Stimulated activated CD4-positive, alpha-beta T cell treated with anti-CD3 and anti-CD28 coated beads, TNF-alpha, amount 100 ng/mL, for 48 hours (primary cell): ENCODE results near the gene OR52B6.
"Not testable (repeated sequence)": the region's sequence is repeated elsewhere in the genome, so short reads cannot be mapped to it uniquely, and the experiment has no call there.

Experiments
- DNase-seq, 3 donors: peaks; one replicate each; pipeline ENCODE4 v3.0.0-alpha.2; 2020; ENCODE audit warnings: low read depth in 3 of 3

Gene OR52B6, protein sequence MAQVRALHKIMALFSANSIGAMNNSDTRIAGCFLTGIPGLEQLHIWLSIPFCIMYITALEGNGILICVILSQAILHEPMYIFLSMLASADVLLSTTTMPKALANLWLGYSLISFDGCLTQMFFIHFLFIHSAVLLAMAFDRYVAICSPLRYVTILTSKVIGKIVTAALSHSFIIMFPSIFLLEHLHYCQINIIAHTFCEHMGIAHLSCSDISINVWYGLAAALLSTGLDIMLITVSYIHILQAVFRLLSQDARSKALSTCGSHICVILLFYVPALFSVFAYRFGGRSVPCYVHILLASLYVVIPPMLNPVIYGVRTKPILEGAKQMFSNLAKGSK

GRCh38 chr11:5580577-5580976 lies at the start of gene OR52B6:
Gene OR52B6 (plus strand): TSS chr11:5580877. CDS start chr11:5580877, 0 bp downstream.
- no peak for DNase-seq

GRCh38 chr11:5531053-5531831 lies 49.4 kb upstream of the OR52B6 start:
- no peak for DNase-seq

GRCh38 chr11:5534046-5534445 lies 46.6 kb upstream of the OR52B6 start:
- DNase-seq: no peak

GRCh38 chr11:5536482-5536881 lies 44.2 kb upstream of the OR52B6 start:
- no peak for DNase-seq

DNA sequence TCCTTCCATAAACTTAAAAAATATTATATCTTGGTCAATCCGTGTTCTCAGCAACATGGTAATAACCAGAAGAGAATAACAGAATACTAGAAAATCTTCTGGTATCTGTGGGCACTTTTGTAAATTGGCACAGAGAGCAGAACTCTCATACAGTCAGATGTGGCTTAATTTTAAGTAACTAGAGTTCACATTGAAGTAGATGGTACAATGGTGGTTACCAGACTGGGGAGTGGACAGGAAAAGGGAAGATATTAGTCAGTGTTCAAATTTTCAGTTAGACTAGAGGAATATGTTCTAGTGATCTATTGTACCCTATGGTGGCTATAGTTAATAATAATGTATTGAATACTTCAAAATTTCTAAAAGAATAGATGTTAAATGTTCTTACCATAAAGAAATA lies 39.2 kb upstream of the OR52B6 start:
- DNase-seq: no peak

DNA sequence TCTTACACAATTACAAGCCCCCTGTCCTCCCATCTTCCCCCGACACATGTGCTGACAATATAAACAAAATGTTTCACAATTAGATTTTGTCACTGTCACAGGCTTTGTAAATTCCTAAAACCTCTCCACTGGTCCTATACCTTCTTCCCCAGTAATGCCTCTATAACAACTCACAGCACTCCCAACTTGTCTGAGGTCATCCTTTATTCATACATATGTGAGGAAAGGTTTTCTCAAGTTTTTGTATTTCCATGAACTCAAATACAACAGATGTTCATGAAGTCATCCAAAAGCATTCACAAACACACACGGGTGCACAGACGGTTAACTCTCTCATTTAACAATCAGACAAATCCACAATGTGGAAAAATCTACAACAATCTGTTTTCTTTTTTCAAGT lies 34.2 kb upstream of the OR52B6 start:
- DNase-seq: no peak

- DNase-seq: no peak
Measured at GRCh38 chr11:5547982-5548381, 32.7 kb upstream of the OR52B6 start.

DNA sequence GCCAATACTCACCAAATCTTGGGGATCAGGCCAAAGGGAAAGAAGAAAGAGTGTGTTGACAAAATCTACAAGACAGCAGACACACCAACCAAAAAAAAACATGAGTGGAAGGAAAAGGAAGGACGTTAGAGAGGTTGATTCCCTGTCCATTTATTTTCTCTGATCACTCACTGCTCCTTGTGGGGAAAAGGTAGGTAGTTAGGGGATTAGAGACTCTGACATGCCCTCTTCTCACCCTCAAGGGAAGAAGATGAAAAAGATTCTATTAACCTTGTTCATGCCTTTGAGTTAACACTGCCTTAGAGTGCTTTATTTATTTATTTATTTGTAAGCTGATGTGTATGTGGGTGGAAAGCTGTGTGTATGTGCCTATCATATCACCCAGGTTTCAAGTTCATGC lies 32.2 kb upstream of the OR52B6 start, which contains the start of gene OR52H1:
OR52H1 (minus strand) TSS at position 101 of the 400 bp plus-strand sequence. CDS start 3,035 bp downstream, outside the sequence.
- no peak for DNase-seq

DNA sequence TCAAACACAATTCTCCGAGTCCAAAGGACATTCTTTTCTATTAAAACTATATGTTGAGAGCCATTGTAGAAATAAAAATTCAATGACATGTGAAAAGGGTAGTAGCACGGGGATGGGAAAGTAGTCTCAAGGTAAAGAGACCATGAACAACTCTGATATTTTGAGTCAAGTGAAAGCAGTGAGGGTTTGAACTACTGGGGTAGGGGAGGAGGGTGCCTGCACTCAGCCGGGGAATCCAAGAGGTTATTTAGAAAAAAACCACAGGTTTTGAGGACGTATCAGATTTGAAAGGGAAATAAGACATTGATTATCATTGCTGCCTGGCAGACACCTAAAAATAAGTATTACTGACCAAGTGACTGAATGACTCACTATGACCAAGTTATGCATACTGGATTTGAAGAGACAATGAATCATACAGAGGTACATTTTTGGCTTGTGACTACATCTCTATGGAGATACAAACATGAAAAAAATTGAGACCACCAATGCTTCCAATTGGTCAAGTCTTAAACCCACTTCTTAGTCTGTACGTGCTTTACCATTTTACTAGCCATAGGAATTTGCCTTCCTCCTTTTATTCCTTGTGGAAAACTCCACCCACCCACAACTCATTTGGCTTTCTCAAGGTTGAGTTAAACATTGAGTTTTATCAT lies 30.1 kb upstream of the OR52B6 start:
- DNase-seq: no peak

DNA sequence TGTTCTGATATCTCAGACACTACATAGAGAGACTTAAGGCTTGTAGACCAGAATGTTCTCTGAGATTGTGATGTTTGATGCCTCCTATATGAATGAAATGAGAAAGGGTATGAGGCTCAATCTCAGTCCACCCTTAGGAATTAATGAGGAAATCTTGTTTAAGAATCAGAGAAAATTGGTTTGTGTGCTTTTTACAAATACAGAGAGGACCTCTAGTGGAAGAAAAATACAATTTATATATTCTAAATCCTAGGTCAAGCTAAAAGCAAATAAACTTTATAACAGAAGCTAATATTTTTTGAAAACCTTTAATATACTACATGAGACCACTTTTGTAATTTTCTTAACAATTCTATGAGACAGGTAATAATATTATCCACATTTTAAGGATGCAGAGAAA lies 27.3 kb upstream of the OR52B6 start:
- no peak for DNase-seq

- DNase-seq: no peak
Measured at GRCh38 chr11:5556596-5557188, 24.0 kb upstream of the OR52B6 start.

DNA sequence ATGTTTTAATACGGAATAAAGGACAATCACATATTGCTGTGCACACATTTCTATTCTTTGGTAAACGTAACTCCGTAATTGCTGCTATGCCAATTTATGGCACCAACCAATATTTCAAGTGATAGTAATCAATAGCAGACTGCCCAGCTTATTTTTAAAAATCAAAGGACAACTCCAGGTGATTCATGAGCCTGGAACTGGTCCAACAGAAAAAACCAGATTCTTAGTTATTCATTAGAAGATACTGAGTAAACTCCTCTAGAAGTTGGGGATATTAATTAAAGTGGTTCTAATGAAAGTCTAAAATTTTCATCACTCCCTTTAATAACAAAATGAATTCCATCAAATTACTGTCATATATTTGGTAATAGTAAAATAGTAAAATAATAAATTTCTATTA lies 22.9 kb upstream of the OR52B6 start:
- DNase-seq: no peak

- no peak for DNase-seq
Measured at GRCh38 chr11:5564259-5565019, 16.2 kb upstream of the OR52B6 start.

DNA sequence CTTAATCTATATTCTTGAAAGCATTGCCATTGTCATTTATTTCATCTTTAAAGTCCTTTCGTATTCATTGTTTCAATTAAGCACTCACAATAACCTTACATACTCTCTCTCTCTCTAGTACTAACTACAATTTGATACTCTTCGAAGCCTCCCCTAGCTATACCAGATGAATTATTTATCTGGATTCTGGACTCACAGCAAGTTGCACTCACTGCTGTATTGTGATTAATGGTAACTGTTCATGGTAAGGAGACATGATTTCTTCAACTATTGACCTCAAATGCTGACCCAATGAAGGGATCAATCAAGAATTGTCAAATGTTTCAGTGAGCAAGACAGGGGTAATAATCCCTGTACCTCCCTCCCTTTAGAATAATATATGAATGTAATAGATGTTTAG lies 6.0 kb upstream of the OR52B6 start:
- no peak for DNase-seq

- no peak for DNase-seq
Measured at GRCh38 chr11:5575152-5575551, 5.5 kb upstream of the OR52B6 start.

GRCh38 chr11:5577101-5577500 lies 3.6 kb upstream of the OR52B6 start:
- no peak for DNase-seq

- DNase-seq: no peak
Measured at GRCh38 chr11:5581014-5581413, 337 bp downstream of the OR52B6 start.

GRCh38 chr11:5584458-5584857 lies 3.8 kb downstream of the OR52B6 start:
- DNase-seq: not testable (repeated sequence)

- DNase-seq: not testable (repeated sequence)
Measured at GRCh38 chr11:5589906-5590305, 9.2 kb downstream of the OR52B6 start.

- DNase-seq: no peak
Measured at GRCh38 chr11:5591613-5592012, 10.9 kb downstream of the OR52B6 start.

DNA sequence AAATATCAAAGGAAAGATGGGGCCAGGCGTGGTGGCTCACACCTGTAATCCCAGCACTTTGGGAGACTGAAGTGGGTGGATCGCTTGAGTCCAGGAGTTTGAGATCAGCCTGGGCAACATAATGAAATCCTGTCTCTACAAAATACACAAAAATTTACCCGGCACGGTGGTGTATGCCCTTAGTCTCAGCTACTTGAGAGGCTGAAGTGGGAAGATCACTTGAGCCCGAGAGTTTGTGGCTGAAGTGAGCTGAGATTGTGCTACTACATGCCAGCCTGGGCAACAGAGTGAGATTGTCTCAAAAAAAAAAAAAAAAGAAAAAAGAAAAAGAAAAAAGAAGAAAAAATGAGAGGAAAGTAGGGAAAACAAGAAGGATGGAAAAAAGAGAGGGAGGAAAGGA lies 11.9 kb downstream of the OR52B6 start:
- no peak for DNase-seq
